Femur (tissue), 1 donor: ENCODE results near the gene PHYHIPL.
"Not testable (repeated sequence)": the region's sequence is repeated elsewhere in the genome, so short reads cannot be mapped to it uniquely, and the experiment has no call there.

Experiments
- DNase-seq: peaks from one replicate; pipeline ENCODE4 v3.0.0-alpha.2; 2017

PHYHIPL gene

DNA sequence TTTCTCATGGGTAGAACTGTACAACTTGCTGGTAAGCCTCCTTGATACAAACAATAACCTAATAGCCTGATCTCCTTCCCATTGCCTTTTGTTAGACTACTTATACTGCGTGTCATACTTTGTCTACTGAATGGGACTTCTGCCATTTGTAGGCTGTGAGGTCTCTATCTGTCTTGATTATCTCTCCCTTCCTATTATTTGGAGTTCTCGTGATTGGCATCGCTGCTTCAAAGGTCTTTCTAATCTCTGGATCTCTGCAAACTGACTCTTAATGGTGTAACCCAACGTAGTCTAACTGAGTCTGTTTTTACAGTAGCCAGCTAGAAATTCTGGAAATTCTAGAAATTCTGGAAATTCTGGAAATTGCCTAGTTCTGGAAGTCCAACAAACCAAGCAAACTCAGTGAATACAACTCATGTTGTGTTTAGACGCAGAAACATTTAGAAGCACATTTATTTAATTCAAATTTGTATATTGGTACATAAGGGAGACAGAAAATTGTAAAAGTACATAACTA is 29.8 kb downstream of the PHYHIPL start:
- no peak for DNase-seq

DNA sequence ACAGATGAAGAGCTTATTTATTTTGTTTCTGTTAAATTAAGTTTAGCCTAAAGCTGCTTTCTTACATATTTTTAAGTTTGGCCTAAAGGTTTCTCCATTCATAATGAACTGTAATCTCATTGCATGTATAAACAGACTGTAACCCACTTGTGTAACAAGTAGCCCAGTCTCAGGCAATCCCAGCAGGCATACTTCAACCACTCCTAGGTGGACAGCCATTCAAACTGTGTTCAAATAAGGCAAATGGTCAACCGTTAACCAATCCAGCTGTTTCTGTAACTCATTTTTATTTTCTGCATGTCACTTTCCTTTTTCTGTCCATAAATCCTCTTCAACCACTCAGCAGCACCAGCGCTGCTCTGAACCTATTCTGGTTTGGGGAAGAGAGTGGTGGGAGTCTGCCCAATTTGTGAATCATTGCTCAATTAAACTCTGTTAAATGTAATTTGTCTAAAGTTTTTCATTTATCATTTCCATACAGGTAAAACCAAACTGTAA is 35.9 kb downstream of the PHYHIPL start:
- DNase-seq, result no peak

DNA sequence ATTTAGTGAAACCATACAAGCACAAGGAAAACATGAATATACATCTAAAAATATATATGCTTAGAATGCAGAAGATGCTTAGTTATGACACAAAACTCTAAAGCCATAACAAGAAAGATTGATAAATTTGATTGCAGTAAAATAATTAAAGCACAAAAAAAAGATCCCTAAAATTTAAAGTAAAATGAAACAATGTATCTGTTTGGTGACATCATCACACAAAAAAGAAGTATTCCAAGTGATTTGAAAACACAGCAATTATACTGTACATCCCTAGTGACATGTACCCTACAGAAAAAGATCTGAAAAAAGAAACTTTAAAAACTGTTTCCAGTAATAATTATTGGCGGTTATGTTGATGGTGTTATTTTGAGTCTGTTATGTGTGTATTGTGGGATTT is 37.7 kb downstream of the PHYHIPL start:
- DNase-seq, result no peak

DNA sequence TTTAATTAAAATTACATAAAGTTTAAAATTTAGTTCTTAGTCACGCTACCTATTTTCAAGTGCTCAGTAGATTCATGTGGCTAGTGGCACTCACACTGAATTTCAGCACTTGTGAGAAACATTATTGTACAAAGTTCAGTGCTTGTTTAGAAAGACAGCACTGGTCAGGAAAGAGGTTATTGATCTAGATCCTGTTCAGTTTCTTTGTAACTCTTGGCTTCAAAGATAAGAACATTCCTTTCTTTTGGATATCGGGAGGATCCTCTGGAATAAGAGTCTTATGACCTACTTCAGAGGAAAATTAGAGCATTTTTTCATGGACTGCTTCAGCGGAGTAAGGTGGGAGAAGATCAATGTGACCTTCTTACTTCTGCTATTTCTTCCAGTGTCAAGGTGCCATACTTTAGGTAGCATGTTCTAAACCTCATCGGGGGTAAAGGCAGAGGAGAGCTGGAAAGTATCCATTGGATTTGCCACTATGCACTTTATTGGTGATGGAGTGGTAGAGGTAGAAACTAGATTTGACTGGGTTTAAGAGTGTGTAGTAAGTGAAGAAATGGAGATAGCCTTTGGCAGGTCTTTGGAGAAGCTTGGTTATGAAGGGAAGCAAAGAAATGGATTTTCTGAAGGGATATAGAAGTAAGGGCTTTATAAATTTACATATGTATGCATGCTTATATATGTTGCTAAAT is 39.9 kb downstream of the PHYHIPL start:
- DNase-seq, result no peak

DNA sequence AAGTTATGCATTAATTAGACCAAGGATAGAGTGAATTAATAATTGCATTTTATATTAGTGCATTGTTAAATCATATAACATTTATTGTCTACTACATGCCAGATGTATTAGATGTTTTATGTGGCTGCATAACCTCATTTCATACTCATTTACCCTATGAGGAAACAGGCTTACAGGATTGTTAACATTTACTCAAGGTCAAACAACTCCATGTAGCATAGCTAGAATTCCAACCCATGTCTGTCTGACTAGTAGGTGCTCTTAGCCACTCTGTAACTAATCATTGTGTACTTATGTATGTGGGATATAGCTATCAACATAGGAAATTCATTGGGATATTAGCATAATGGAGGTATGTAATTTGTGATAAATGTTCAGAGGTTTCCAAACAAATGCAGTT is 46.3 kb downstream of the PHYHIPL start:
- no peak for DNase-seq

DNA sequence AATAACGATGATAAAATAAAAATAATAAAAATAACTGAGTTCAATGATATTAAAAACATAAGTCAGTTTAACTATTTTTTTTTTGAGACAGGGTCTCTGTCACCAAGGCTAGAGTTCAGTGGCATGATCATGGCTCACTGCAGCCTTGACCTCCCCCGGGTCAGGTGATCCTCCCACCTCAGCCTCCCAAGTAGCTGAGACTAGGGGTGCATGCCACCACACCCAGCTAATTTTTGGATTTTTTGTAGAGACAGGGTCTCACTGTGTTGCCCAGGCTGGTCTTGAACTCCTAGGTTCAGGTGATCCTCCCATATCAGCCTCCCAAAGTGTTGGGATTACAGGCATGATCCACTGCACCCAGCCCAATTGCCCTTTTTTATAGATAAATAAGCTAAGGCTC is 47.2 kb downstream of the PHYHIPL start:
- not testable (repeated sequence) for DNase-seq

DNA sequence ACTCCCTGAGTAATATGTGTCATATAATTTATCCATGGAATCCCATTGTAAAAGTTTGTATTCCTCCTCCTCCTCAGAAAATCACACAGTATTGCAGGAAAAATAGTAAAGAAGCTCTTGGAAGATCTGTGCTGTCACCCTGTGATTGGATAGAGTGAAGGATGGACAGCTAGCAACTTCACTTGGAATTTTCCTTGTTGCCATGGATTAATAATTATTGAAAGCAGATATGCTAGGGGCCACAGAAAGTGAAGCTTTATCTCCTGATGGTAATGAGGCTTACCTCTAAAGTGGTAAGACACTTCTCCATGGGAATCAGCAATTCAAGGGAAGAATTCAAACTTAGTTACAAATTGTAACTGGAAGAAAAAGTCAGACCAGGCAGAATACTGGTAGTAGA is 48.8 kb downstream of the PHYHIPL start:
- DNase-seq, result no peak

DNA sequence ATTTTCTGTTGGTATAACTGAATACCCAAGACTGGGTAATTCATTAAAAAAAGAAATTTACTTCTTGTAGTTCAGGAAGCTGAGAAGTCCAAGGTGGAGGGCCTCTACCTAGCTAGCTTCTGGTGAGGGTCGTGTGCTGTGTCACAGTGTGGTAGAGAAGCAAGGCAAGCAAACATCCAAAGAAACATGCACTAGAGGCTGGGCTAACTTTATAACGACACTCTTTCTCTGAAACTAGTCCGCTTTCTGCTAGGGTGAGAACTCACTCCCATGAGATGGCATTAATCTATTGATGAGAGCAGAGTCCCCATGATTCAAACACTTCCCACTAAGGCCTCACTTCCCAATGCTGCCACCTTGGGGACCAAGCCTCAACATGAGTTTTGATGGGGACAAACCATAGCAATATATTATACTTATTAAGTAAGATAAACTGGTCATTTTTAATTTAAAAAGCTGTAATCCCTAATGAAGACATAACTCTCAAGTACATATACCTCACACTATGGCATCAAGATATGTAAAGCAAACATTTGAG is 50.8 kb downstream of the PHYHIPL start:
- DNase-seq, result no peak

DNA sequence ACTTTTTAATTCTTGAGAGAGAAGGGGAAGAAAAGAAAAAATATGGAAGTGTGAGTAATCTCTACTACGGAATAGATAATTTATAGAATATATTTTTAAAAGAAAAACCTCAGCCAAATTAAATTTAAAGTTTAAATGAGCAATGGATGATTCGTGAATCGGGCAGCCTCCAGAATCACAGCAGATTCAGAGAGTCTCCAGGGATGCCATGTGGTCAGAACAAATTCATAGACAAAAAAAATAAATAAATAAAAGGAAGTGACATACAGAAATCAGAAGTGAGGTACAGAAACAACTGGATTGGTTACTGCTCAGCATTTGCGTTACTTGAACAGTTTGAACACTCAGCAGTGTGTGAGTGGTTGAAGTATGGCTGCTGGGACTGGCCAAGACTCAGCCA is 53.0 kb downstream of the PHYHIPL start:
- DNase-seq, result no peak

DNA sequence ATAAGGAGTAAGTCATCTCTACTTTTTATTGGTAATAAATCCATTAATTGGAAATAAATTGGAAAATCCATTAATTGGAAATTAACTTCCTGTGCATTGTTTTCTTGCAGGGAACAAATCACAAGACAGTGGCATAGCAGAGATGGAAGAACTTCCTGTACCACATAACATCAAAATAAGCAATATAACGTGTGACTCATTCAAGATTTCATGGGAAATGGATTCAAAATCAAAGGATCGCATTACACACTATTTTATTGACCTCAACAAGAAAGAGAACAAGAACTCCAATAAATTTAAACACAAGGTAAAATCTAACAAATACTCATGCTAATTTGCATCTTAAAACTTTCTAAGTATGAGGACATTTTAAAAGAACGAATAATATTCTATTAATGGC is 57.8 kb downstream of the PHYHIPL start:
- DNase-seq, result no peak

DNA sequence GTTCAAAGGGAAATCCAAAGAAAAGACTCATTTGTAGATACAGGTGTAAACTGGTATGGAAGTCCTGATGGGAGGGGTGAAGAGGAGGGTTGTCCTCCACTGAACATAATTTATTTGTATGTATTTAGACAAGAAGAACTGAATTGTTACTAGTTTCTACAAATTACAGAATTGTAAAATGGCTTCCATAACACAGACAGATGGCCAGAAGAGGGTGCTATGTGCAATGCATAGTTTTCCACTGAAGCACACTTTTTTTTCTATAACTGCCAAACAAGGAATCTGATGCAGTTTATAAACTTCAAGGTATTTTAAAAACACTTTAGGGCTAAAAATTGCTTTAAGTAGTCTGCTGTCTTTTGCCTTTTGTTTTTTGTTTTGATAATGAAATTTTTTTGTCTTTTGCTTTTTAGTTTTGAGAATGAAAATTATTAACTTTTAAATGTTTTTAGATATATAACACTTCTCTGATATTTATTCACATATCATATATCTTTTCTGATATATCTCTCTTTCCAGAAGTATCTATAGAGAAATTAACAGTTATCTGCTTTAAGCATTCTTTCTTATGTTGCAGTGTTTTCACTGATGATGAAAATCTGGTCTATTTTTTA is 58.5 kb downstream of the PHYHIPL start:
- DNase-seq, result no peak

DNA sequence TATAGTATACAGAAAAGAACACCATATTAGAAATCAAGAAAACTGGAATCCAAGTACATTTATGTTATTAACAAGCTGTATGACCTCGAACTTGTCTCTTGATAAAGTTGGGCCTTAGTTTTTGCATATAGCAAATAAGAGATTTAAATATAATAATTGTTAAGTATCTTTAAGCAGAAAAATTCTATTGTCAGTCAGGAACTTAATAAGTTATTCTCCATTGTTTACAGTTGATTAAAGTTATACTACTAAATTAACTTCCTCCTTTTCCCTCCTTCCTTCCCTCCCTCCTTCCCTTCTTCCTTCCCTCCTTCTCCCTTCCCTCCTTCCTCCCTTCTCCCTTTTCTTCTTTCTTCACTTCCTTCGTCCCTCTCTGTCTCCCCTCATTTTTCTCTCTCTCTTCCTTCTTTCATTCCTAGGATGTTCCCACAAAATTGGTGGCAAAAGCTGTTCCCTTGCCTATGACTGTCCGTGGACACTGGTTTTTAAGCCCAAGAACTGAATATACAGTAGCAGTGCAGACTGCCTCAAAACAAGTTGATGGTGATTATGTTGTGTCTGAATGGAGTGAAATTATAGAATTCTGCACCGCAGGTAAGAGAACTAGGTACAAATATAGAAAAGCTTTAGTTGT is 59.7 kb downstream of the PHYHIPL start:
- DNase-seq, result no peak

DNA sequence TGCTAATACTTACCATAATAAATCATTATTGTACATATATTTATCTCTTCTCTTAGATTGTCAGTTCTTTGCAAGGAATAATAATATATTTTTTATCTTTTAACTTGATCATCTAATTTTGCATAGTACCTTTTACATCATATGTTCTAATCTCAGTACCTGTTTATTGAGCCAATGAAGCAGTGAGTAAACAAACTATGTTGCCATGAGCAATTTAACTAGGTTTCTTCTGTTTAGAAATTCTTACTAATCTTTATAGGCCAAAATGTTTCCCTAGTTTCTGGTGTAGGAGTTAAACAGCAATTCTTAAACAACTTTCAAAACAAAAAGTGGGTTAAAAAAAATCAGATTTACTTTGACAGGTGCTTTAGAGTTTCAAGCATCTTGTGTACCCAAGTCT is 61.3 kb downstream of the PHYHIPL start:
- no peak for DNase-seq

DNA sequence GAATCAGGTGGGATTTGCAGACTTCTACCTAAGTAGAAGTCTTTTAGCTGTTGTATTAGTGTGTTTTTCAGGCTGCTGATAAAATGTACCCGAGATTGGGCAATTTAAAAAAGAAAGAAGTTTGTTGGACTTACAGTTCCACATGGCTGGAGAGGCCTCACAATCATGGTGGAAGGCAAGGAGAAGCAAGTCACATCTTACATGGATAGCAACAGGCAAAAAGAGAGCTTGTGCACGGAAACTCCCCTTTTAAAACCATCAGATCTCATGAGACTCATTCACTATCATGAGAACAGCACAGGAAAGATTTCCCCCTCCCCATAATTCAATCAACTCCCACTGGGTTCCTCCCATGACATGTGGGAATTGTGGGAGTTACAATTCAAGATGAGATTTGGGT is 62.7 kb downstream of the PHYHIPL start:
- DNase-seq, result not testable (repeated sequence)

DNA sequence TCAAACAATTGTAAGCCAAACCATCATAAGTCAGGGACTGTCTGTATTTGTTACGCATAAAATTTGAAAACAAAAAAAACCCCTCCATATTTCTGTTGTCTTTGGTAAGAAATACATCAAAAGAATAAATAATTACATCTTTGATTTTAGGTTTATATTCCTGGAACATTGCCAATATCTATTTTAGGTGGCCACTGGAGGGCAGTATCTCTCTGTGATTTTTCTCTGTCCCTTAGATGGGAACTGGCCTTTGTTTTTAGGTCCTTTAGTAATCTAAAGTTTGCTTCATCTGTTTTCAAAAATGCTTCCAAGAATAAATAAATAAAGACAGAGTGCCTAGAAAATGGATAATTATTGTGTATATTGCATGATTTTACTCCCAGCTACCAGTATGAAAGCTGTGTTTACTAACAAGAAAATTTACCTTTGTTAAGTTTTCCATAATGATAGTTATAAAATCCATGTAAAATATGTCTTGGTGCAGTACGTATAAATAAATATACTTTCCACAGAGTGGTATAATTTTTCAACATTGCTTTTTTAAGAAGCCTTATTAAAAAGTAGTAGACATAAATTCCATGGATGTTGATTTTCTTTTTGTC is 64.2 kb downstream of the PHYHIPL start:
- no peak for DNase-seq

DNA sequence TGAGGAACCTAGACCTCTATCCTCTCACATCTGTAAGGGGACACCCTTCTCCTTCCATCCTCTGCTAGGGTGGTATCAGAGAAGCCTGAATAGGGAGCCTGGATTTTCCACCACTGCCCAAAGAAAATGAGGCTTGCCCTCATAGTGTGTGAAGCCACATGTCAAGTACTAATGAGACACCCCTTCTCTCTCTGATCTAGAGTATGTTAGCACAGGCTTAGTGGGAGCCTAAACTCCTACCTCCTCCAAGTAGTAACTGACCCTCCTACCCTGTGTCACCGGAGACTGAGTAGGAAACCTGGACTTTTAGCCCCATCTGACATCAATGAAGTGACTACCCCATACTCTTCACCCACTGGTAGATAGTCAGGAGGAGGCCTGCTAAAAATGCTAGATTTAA is 65.6 kb downstream of the PHYHIPL start:
- DNase-seq, result no peak

DNA sequence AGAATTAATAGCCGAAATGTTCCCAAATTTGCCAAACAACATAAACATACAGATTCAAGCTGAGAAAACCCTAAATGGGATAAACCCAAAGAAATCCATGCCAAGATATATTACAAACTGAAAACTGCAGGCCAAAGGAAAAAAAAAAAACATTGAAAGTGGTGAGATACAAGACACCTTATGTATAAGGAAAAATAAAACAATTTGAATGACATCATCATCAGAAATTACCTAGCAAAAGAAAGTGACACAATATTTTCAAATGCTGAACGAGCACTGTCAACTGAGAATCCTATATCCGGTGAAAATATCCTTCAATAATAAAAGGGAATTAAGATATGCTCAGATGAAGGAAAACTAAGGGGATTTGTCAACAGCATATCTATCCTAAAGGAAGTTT is 66.5 kb downstream of the PHYHIPL start:
- DNase-seq, result no peak

DNA sequence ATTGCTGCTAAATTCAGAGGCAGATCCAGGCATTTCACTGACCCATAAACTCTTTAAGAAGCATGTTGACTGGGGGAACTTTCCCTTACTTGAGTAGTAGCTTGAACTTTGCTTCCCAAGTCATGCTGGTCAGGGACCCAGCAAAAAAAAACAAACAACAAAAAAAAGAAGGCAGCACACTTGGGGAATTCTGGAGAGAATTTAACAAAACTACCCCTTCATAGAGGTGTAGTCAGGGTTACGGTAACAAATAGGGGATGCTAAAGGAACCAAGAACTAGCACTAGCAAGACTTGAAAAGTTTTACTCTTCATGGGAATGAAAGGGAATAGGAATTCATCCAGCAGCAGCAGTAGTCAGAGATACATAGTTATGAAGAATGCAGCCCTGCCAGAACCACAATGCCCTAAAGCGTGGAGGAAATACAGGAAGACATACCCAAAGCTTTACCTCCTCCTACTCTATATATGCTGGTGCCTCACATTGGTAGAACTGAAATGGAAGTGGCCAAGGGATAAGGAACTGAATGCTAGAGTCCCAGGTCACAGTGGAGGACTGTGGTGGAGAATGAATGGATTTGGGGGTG is 67.3 kb downstream of the PHYHIPL start:
- DNase-seq, result no peak

DNA sequence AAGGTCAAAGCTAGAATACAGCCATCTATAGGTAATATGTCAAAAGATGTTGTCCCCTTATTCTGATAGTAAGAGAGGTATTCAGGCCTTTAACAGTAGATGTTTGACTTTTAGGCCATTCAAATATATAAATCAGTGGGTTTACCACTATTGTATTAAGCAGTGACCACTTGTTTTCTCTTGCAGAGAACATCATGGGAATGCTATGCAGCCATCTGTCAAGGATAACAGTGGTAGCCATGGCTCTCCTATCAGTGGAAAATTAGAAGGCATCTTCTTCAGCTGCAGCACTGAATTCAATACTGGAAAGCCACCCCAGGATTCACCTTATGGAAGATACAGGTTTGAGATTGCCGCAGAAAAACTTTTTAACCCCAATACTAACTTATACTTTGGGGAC is 68.4 kb downstream of the PHYHIPL start:
- no peak for DNase-seq

DNA sequence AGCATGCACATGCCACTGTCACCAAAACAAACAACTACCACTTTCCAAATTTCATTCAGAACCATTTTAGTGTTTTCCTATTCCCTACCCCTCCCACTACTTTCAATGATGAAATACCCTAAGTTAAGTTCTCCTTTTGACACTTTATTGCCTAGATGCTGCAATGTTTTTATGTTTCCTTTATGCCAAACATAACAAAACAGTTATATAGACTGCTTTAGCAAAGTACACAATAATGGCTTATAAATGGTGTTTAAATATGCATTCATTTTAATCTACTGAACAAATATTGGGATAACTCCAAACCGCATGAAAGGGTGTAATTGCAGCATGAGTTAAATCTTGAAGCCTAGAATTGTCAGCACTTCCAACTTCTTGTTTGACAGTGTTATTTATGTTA is 69.2 kb downstream of the PHYHIPL start:
- no peak for DNase-seq

DNA sequence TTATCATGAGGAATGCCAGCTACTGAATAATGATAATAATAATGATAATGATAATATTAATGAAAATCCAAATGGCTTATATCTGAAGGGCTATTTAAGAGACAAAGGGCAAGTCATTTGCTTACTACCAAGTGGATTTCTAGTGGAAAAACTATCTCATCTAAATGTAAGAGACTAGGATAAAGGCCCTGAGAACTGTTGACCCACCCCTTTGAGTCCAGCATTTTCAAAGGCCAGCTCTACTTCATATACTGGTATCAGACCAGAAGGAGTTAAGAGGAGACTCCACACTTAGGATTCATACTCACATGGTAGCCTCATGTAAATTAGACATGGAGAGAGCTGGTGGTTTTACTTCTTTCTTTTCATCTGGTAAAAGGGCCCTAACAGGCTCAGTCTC is 76.0 kb downstream of the PHYHIPL start:
- no peak for DNase-seq

DNA sequence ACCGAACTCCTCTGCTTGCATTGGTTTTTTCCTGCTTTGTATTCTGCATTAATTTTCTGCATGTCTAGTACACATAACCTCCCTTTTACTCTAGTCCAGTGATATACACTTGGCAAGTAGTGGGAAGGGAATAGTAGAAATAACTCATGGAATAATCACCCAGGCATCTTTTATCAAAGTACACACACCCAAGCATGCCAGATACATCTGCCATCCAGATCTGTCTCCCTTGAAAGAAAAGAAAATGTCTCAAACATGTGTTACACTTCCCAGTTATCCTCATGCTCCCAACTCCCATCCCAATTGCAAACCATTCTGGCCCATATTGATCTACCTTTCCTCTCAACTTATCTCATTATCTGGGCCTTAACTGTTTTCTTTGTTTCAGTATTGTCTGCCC is 79.0 kb downstream of the PHYHIPL start:
- no peak for DNase-seq

DNA sequence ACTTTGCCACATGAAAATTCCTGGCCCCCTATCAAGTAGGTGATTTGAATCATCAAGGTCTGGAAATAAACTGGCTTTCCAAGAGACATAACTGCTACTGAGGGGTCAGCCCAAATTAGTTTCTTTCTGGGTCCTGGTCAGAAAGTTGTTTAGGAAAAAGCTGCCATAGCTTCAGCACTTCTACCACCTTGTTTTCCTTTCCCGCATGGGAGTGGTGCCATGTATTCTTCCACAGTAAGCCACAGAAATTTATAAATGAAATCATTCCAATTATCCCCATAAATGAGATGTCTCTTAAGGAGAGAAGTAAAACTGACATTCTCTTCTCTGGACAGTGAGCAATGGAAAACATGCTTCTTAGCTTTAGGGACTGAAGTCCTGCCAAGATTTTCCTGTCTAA is 80.8 kb downstream of the PHYHIPL start:
- DNase-seq, result no peak
